Measurements from ENCODE around the gene ORM2.

DNA sequence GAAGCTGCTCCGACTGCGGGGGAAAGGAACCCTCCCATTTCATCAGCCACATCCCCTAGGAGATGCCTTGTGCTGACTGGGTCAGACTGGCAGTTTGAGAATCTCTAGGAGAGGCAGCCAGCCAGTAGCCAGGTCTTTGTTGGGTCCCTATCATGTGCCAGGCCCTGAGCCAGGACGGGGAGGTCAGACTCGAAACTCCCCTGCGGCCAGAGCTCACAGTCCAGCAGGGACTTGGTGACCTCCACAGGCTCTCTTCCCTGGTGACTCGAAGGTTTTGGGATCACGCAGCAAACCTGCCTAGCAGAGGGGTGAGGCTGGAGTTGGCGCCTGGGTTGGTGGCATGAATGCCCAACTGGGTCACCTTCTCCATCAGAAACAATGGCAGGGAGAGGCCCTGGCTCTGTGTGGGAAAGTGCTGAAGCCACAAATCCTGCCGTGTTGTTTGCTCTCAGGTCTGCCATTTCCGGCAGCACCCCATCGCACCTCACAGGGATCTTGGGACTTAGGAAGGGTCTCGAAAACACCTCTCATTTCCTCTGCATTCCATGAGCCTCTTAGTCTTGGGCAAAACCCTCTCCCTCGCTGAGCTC, 21.2 kb upstream of the ORM2 start:
- TF ChIP-seq POLR2A (IDR thresholded peaks at IDR 0.05; ENCODE audit: low read depth, low read length): no peak
- TF ChIP-seq POLR2AphosphoS5 (IDR thresholded peaks at IDR 0.05; ENCODE audit: low read depth, low read length): no peak
- TF ChIP-seq TAF1 (IDR thresholded peaks at IDR 0.05; ENCODE audit: borderline replicate concordance, low read depth, low read length): no peak
